CD4-positive, CD25-positive, alpha-beta regulatory T cell (primary cell): ENCODE results near the gene GMPR. TPM values are rescaled to one million over a fixed set of nuclear protein-coding genes. Genes with fewer than 3 reads are reported as not detected.

Source experiments
- ATAC-seq, 2 donors: fragments of 150-1000 bp; cut with Tn5 transposase; one replicate each; pipeline ENCODE4 v1.10.0; 2021; ENCODE audit warnings: low read depth in 2 of 2, moderate number of reproducible peaks in 2 of 2, moderate library complexity in 1 of 2
- DNase-seq, 3 donors: peaks; one replicate each; pipeline versions ENCODE4 v3.0.0 to v3.0.0-alpha.2; 2012 to 2022; ENCODE audit warnings: mixed read lengths in 1 of 3
- H3K27ac ChIP-seq: one replicate; pipeline ENCODE4 v1.7.0; 2013; ENCODE audit warnings: mild to moderate bottlenecking, low read length; ENCODE audit not compliant: insufficient read depth, poor library complexity, severe bottlenecking
- H3K27me3 ChIP-seq: one replicate; pipeline ENCODE4 v1.7.0; 2013; ENCODE audit warnings: low read length; ENCODE audit not compliant: control insufficient read depth, insufficient read depth
- H3K36me3 ChIP-seq: one replicate; pipeline ENCODE4 v1.7.0; 2013; ENCODE audit warnings: mild to moderate bottlenecking, low read length, moderate library complexity; ENCODE audit not compliant: control insufficient read depth, insufficient read depth
- H3K4me1 ChIP-seq: 2 replicates; pipeline ENCODE4 v1.7.0; 2013; ENCODE audit warnings: mild to moderate bottlenecking, low read length; ENCODE audit not compliant: insufficient read depth, control insufficient read depth, poor library complexity, severe bottlenecking
- H3K4me3 ChIP-seq: one replicate; pipeline ENCODE4 v1.7.0; 2013; ENCODE audit warnings: low read depth, mild to moderate bottlenecking, low read length, moderate library complexity
- H3K9me3 ChIP-seq, 2 experiments: 1 replicate in 1 of 2; 2 replicates in 1 of 2; pipeline ENCODE4 v1.7.0; 2013; ENCODE audit warnings: low read length in 2 of 2, mild to moderate bottlenecking in 1 of 2, moderate library complexity in 1 of 2; ENCODE audit not compliant: control insufficient read depth in 2 of 2
- H3K27ac Mint-ChIP-seq, 3 donors: one replicate each; pipeline ENCODE4 v1.8.0; 2020 to 2022; ENCODE audit warnings: mild to moderate bottlenecking in 3 of 3, mixed read lengths in 3 of 3, moderate library complexity in 2 of 3
- H3K27me3 Mint-ChIP-seq: one replicate; pipeline ENCODE4 v1.8.0; 2022; ENCODE audit warnings: mild to moderate bottlenecking, mixed read lengths
- H3K36me3 Mint-ChIP-seq: one replicate; pipeline ENCODE4 v1.8.0; 2020; ENCODE audit warnings: mixed read lengths
- H3K4me1 Mint-ChIP-seq, 4 donors: one replicate each; pipeline ENCODE4 v1.8.0; 2020 to 2022; ENCODE audit warnings: mixed read lengths in 4 of 4, mild to moderate bottlenecking in 1 of 4
- H3K4me3 Mint-ChIP-seq, 4 donors: one replicate each; pipeline ENCODE4 v1.8.0; 2020 to 2022; ENCODE audit warnings: mild to moderate bottlenecking in 4 of 4, mixed read lengths in 4 of 4, moderate library complexity in 3 of 4
- H3K9me3 Mint-ChIP-seq, 7 donors: one replicate each; pipeline ENCODE4 v1.8.0; 2020 to 2022; ENCODE audit warnings: mixed read lengths in 7 of 7, mild to moderate bottlenecking in 3 of 7, moderate library complexity in 2 of 7
- polyA plus RNA-seq, 4 donors: library from polyadenylated mRNA; unstranded; fragments of 300-500 nt; fragmentation: Illumina TruSeq; gene quantifications; one replicate each; pipeline ENCODE4 v1.2.3, GENCODE V29; 2021
- total RNA-seq: library from RNA; stranded (reverse); gene quantifications from one replicate; pipeline ENCODE4 v1.2.3, GENCODE V29; 2022

The GMPR gene
- total and polyA plus RNA-seq, 5 donors from 2014 or later, result 1.3 to 1.8 TPM; not detected in 3

- H3K27me3 Mint-ChIP-seq, result peaks cover 33% of the 10 kb centered on the region
- Histone ChIP-seq H3K4me1 (peaks cover 11% of the 10 kb centered on the region), H3K4me3 (no peak overlapping the region), H3K27me3 (peaks cover 13% of the 10 kb centered on the region), H3K9me3 (no peaks in the 10 kb centered on the region), H3K27ac (no peak overlapping the region), H3K36me3 (no peaks in the 10 kb centered on the region)
- DNase-seq (no peak), ATAC-seq (no peak)
- H3K9me3 Mint-ChIP-seq, result no peaks in the 10 kb centered on the region
- H3K36me3 Mint-ChIP-seq, result no peaks in the 10 kb centered on the region
- H3K4me3 Mint-ChIP-seq, result no peak overlapping the region
- H3K27ac Mint-ChIP-seq, result no peak overlapping the region
- peaks cover 0 to 15% (median 4%) of the 10 kb centered on the region in 4 donors for H3K4me1 Mint-ChIP-seq
Observed at GRCh38 chr6:16243055-16243454, 4.7 kb downstream of the GMPR start.

GRCh38 chr6:16243664-16244063 lies 5.3 kb downstream of the GMPR start:
- Histone ChIP-seq H3K27ac (no peak overlapping the region), H3K9me3 (no peaks in the 10 kb centered on the region), H3K27me3 (peaks cover 13% of the 10 kb centered on the region), H3K4me3 (no peak overlapping the region), H3K36me3 (no peaks in the 10 kb centered on the region), H3K4me1 (peaks cover 9% of the 10 kb centered on the region)
- DNase-seq (no peak), ATAC-seq (no peak)
- Mint-ChIP-seq H3K4me1 (peaks cover 0 to 12% (median 3%) of the 10 kb centered on the region in 4 donors), H3K9me3 (no peaks in the 10 kb centered on the region), H3K4me3 (no peak overlapping the region), H3K36me3 (no peaks in the 10 kb centered on the region), H3K27ac (no peak overlapping the region), H3K27me3 (peaks cover 31% of the 10 kb centered on the region)

GRCh38 chr6:16244446-16244845 lies 6.1 kb downstream of the GMPR start:
- no peak overlapping the region for H3K4me3 Mint-ChIP-seq
- Histone ChIP-seq H3K9me3 (no peaks in the 10 kb centered on the region), H3K27ac (no peak overlapping the region), H3K4me3 (no peak overlapping the region), H3K4me1 (peaks cover under 1% of the 10 kb centered on the region), H3K27me3 (peaks cover 10% of the 10 kb centered on the region), H3K36me3 (no peaks in the 10 kb centered on the region)
- ATAC-seq (no peak), DNase-seq (no peak)
- no peak overlapping the region for H3K27ac Mint-ChIP-seq
- no peaks in the 10 kb centered on the region for H3K9me3 Mint-ChIP-seq
- H3K27me3 Mint-ChIP-seq, result peaks cover 24% of the 10 kb centered on the region
- no peaks in the 10 kb centered on the region for H3K36me3 Mint-ChIP-seq
- peaks cover 0 to 5% (median 0%) of the 10 kb centered on the region in 4 donors for H3K4me1 Mint-ChIP-seq

GRCh38 chr6:16244869-16245451 lies 6.6 kb downstream of the GMPR start:
- peaks cover 8% of the 10 kb centered on the region for H3K27me3 ChIP-seq
- Mint-ChIP-seq H3K4me3 (no peak overlapping the region), H3K4me1 (no peaks in the 10 kb centered on the region), H3K27me3 (peaks cover 19% of the 10 kb centered on the region), H3K27ac (no peak overlapping the region), H3K9me3 (no peaks in the 10 kb centered on the region), H3K36me3 (no peaks in the 10 kb centered on the region)
- H3K4me1 ChIP-seq, result no peaks in the 10 kb centered on the region
- ATAC-seq (no peak), DNase-seq (no peak)
- no peaks in the 10 kb centered on the region for H3K9me3 ChIP-seq
- H3K36me3 ChIP-seq, result no peaks in the 10 kb centered on the region
- H3K27ac ChIP-seq, result no peak overlapping the region
- H3K4me3 ChIP-seq, result no peak overlapping the region

GRCh38 chr6:16248271-16248853 lies 10.0 kb downstream of the GMPR start:
- ATAC-seq (no peak), DNase-seq (no peak)
- H3K4me3 Mint-ChIP-seq, result no peak overlapping the region
- H3K4me1 Mint-ChIP-seq, result no peaks in the 10 kb centered on the region
- Histone ChIP-seq H3K27me3 (peaks cover 2% of the 10 kb centered on the region), H3K4me3 (no peak overlapping the region), H3K36me3 (no peaks in the 10 kb centered on the region), H3K4me1 (no peaks in the 10 kb centered on the region), H3K9me3 (no peaks in the 10 kb centered on the region), H3K27ac (no peak overlapping the region)
- H3K27ac Mint-ChIP-seq, result no peak overlapping the region
- H3K27me3 Mint-ChIP-seq, result peaks cover 9% of the 10 kb centered on the region
- H3K36me3 Mint-ChIP-seq, result no peaks in the 10 kb centered on the region
- H3K9me3 Mint-ChIP-seq, result peaks cover 0 to 2% (median 0%) of the 10 kb centered on the region in 7 donors

- Mint-ChIP-seq H3K4me3 (no peak overlapping the region), H3K27ac (no peak overlapping the region), H3K9me3 (peaks cover 0 to 5% (median 0%) of the 10 kb centered on the region in 7 donors), H3K27me3 (peaks cover 14% of the 10 kb centered on the region), H3K4me1 (no peaks in the 10 kb centered on the region), H3K36me3 (no peaks in the 10 kb centered on the region)
- no peak for ATAC-seq
- no peaks in the 10 kb centered on the region for H3K9me3 ChIP-seq
- H3K27me3 ChIP-seq, result peaks cover 2% of the 10 kb centered on the region
- no peak overlapping the region for H3K27ac ChIP-seq
- H3K4me1 ChIP-seq, result no peaks in the 10 kb centered on the region
- DNase-seq, result no peak
- H3K36me3 ChIP-seq, result no peaks in the 10 kb centered on the region
- H3K4me3 ChIP-seq, result no peak overlapping the region
Observed at GRCh38 chr6:16249971-16250370, 11.6 kb downstream of the GMPR start.

- H3K36me3 ChIP-seq, result no peaks in the 10 kb centered on the region
- Mint-ChIP-seq H3K4me3 (no peak overlapping the region), H3K27ac (no peak overlapping the region), H3K27me3 (peaks cover 14% of the 10 kb centered on the region), H3K36me3 (no peaks in the 10 kb centered on the region), H3K9me3 (peaks cover 0 to 5% (median 0%) of the 10 kb centered on the region in 7 donors), H3K4me1 (no peaks in the 10 kb centered on the region)
- H3K4me1 ChIP-seq, result no peaks in the 10 kb centered on the region
- peaks cover 2% of the 10 kb centered on the region for H3K27me3 ChIP-seq
- no peaks in the 10 kb centered on the region for H3K9me3 ChIP-seq
- no peak overlapping the region for H3K27ac ChIP-seq
- no peak overlapping the region for H3K4me3 ChIP-seq
- ATAC-seq (no peak), DNase-seq (no peak)
Observed at GRCh38 chr6:16251706-16252105, 13.3 kb downstream of the GMPR start.

GRCh38 chr6:16252686-16253299 lies 14.4 kb downstream of the GMPR start:
- Histone ChIP-seq H3K9me3 (no peaks in the 10 kb centered on the region), H3K36me3 (no peaks in the 10 kb centered on the region), H3K4me1 (no peaks in the 10 kb centered on the region), H3K27ac (no peak overlapping the region), H3K4me3 (no peak overlapping the region), H3K27me3 (peaks cover 2% of the 10 kb centered on the region)
- Mint-ChIP-seq H3K4me1 (no peaks in the 10 kb centered on the region), H3K36me3 (no peaks in the 10 kb centered on the region), H3K27ac (no peak overlapping the region), H3K27me3 (peaks cover 9% of the 10 kb centered on the region), H3K4me3 (no peak overlapping the region), H3K9me3 (peaks cover 0 to 5% (median 0%) of the 10 kb centered on the region in 7 donors)
- DNase-seq (no peak), ATAC-seq (no peak)
